HG02571 (cell line): ENCODE measurements around the gene ZNF496.
"Not testable (repeated sequence)": the region's sequence is repeated elsewhere in the genome, so short reads cannot be mapped to it uniquely, and the experiment has no call there.

Source experiments
- ATAC-seq: cut with Tn5 transposase; IDR thresholded peaks from one replicate; pipeline ENCODE4 v1.9.1; 2021; ENCODE audit warnings: mild to moderate bottlenecking, moderate library complexity; ENCODE audit not compliant: unreplicated experiment

Gene ZNF496

DNA sequence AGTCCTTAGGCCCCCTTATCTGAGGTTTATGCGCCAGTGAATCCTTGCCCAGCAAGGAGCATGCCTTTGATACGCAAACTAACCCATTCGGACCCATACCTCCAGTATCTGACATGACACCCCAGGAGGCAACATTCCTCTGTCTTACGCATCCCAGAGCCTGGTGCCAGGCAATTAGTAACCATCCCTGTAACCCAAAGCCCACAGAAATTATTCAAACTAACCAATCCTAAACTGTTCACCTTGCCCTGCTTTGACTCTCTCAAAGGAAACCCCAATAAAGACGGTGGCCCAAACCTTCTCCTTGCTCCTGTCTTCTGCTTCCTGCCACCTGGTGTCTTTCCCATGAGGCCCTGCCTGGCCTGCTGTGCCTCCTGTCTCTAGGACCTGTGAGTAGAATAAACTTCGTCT lies 36.4 kb downstream of the ZNF496 start:
- ATAC-seq = no peak

DNA sequence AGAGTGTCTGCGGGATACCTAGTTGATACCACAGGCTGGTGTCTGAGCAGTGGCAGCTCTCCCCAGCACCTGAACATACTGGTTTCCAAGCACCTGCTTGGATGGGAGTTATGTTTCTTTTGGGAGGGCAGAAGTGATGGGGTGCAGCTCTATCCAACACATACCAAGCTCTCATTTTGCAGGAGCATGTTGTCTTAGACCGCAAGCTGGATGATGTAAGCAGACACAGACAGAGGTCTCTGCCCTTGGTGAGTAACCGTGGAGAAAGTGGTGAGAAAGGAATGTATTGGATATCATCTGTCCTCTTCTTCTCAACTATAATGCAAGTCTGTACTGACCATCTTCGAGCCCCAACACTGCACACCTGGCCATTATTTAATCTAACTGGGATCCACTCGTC lies 37.4 kb downstream of the ZNF496 start:
- ATAC-seq = no peak

DNA sequence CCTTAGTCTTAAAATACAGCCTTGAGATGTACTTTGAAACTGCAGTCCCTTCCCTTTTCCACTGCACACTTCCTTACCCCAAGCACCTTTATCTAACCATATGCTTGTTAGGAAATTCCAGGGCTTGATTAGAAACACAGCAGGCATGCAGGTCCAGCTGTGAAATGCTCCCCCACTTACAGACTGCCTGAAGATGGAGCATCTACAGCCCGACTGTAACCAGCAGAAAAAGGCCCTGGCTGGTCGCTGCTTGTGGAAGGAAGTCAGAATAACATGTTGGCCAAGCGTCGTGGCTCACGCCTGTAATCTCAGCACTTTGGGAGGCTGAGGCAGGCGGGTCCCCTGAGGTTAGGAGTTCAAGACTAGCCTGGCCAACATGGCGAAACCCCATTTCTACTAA lies 38.6 kb downstream of the ZNF496 start:
- no peak for ATAC-seq

DNA sequence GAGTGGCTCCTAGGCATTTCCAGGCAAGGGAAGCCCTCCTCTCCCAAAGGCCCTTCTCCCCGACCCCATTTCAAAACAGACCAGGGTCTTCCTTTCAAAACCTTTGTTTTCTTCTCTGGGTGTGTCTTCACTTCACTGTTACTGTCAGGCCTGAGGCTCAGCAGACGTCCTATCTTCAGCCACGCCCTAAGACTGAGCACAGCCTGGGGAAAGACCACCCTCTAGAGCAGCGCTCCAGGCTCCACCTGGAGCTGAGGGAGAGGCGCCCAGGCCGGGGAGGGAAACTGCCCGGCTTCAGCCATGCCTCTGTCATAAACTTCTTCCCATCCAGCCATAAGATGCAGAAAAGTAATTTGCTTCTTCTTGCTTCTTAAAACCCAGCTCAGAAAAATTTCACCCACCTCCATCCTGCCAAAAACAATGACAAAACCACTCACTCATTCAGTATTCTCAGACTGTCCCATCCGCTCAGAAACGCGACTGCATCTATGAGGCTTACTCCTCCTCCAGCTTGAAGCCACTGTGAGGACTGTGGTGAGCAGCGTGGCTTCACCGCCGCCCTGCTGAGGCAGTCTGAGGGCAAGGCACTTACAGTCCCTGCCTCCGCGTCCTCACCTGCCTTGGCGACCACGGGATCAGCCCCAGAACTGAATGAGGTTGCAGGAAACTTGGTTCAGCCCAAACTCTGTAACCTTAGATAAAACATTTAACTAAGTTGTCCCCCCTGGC lies 39.7 kb downstream of the ZNF496 start:
- ATAC-seq = no peak

DNA sequence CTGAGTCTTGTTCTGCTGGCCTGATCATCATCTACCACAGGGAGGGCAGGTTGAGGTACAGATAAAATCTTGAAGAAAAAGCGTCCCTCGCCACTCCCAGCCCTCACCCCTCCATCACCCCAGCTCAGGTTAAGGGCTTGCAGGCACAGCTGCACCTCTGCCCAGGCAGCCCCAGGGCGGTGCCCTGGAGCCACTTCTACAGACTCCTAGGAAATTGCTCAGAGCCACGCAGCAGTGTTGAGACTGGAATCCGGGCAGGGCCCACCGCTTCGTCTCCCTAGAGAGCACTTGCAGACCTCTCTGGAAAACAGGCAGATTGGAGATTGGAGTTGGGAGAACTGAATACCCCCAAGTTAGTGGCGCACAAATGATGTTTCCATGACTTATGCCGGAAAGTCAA lies 40.5 kb downstream of the ZNF496 start:
- ATAC-seq = no peak

DNA sequence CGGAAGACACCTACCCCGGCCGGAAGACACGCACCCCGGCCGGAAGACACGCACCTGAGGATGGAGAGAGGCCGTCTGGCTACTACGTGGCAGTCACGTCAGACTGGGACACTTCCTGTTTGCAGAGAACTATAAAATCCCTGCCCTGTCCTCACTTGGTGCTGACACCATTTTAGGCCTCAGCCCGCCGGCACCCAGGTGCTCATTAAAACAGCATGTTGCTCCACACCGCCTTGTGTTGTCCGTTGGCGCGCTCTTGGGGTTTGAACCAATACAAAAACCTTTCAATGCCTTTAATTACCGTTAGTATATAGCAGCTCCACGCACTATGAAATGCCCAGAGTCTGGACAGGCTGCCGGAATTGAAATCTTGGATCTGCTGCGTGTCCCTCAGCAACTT lies 41.1 kb downstream of the ZNF496 start:
- no peak for ATAC-seq

DNA sequence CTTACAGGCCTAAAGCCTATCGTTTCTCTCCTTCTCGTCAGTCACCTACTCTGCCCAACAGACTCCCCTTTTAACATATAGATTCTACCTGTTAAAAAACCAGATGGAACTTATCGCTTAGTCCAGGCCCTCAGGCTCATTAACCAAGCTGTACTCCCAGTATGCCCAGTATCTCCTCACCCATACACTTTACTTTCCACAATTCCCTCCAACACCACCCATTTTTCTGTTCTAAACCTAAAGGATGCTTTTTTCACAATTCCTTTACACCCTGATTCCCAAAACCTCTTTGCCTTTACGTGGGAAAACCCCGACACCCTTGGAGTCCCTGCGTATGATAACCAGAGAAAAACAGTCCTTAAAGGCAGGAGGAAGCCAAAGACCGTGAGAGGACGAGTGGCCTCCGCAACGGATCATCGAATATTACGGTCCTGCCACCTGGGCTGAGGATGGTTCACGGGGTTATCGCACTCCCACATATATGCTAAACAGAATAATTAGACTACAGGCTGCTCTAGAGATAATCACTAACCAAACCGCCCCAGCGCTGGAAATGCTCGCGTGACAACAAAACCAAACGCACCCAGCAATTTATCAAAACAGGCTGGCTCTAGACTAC lies 42.3 kb downstream of the ZNF496 start:
- not testable (repeated sequence) for ATAC-seq

DNA sequence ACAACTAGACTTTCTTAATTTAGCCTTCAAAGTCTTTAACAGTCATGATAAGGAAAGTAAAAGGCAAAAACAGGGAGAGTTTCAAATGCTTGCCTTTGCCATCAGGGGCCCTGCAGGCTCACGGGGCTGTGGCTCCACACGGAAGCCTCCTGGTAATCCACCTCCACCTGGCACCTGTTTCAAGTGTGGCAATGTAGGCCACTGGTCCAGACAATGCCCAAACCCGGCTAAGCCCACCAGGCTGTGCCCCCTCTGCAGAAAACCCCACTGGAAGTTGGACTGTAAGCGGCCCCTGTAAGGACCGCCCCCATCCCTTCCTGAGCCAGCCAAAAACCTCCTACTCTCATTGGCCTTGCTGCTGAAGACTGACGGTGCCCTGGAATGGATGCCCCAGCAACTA lies 43.3 kb downstream of the ZNF496 start:
- ATAC-seq = no peak

DNA sequence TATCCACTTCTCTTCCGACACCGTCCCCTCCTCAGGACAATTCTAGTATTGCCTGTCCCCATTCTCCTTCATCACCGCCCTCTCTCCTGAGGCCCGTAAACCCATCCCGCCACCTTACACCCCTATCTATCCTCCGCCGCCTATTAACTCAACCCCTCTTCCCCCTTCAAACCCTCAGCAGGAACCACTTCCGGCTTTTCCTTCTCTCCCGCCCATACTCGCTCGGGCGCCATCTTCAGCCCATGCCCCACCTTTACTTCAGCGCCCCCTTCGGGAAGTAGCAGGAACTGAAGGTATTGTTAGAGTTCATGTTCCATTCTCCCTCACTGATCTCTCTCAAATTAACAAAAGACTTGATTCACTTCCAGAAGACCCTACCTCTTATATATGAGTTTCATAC lies 44.2 kb downstream of the ZNF496 start:
- no peak for ATAC-seq

DNA sequence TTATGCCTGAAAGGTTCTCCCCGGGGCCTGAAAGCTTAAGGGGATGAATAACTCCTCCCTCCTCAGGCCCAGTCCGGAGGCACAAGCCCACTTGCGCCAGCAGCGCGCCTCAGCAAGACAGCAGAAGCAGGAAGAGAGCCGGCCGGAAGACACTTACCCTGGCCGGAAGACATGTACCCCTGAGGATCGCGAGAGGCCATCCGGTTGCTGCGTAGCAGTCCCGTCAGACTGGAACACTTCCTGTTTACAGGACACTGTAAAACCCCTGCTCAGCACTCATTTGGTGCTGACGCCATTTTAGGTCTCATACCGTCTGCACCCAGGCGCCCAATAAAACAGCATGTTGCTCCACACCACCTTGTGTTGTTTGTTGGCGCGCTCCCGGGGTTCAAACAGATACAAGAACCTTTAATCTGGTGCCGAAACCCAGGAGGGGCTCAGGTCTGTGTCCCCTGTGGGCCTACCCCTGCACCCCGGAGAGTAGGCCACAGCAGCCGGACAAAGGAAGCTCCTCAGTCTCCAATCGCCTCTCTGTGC lies 45.5 kb downstream of the ZNF496 start:
- ATAC-seq = no peak

DNA sequence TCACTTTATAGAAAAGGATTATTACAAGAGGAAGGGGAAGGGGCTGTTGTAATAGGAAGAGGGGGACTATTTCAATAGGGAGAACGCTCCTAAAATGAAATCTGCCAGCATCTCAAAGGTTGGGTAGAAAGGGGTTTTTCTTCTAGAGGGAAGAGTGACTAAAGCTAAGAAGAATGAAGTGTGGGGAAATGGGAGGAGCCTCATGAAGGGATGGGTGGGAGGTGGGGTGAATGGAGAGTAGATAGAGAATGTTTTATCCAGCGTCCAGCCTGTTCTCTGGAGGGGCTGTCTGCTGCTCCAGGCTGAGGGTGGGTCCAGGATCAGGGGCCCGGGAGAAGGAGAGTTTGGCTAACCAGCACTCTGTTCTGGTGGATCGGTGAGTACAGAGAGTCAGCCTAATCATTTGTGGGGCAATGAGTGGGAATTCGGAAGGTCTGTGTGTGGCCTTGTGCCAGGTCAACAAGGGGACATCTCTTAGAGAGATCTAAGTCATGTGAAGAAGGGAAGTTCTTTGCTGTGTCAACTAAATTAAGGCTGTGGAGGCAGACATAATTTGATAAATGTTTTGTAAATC lies 50.6 kb downstream of the ZNF496 start:
- no peak for ATAC-seq

DNA sequence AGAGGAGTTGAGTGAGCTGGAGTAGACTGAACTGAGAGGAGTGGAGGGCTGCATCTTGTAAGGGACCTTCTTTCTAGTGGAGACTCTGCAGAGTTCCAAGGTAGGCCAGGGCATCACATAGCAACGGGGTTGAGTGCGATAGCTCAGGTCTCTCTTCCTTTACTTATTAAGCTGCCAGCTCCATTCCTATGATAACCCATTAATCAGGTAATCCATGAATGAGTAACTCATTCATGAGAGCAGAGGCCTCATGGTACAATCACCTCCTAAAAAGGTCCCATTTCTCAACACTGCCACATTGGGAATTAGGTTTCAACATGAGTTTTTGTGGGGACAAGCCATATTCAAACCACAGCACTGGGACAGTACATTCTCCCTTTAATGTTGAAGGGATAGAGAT lies 54.5 kb downstream of the ZNF496 start:
- no peak for ATAC-seq

DNA sequence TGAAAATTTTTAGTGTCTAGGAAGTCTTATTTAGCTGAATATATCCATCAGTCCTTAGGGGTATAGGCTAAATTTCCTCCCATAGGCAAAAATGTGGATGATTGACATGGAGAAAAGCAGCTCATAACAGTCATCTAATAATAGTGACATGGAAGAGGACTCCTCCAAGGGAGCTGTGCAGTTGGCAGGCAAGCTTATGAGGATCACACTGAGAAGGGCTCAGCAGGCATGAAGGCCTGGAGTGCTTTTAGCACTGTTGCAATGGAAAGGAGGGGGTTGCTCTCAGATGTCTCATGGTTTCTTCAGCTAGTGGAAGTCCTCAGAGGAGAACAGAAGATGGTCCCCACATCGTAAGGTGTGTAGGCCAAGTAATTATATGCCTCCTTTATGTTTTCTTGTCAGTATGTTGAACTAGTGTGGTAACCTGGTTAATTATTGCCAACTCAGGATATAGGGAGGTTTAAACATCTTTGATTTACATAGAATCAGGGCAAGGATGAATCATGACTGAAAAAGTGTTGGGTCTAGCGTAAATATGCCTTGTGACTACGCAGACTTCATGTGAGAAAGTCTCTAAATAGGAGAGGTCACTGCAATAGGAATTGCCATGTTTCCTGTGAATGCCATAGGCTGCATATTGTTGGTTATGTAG lies 56.9 kb downstream of the ZNF496 start:
- ATAC-seq = no peak

DNA sequence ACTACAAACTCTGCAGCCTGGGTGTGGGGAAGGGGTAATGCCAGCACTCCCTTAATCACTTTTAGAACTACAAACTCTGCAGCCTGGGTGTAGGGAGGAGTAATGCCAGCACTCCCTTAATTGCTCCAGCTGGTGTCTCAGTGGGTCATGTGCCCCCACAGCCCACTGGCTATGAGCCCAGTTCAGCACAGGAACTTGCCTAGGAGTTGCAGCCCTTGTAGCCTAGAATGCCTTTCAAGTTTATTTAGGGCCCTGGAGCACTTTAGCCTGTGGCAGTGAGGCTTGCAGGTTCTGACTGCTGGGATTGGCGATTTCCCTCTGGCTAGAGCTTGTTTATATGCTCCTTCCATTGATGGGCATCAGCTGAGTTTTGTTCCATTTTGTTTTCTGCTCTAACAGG lies 58.7 kb downstream of the ZNF496 start:
- no peak for ATAC-seq

DNA sequence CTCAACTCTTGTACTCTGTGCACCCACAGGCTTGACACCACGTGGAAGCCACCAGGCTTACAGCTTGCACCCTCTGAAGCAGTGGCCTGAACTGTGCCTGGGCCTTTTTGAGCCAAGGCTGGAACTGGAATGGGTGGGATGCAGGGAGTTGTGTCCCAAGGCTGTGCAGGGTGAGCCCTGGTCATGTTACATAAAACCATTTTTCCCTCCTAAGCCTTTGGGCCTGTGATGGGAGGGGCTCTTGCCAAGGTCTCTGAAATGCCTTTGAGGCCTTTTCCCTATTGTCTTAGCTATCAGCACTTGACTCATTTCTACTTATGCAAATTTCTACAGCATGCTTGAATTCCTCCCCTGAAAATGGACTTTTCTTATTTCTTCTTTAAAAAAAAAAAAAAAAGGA lies 61.7 kb downstream of the ZNF496 start:
- no peak for ATAC-seq

DNA sequence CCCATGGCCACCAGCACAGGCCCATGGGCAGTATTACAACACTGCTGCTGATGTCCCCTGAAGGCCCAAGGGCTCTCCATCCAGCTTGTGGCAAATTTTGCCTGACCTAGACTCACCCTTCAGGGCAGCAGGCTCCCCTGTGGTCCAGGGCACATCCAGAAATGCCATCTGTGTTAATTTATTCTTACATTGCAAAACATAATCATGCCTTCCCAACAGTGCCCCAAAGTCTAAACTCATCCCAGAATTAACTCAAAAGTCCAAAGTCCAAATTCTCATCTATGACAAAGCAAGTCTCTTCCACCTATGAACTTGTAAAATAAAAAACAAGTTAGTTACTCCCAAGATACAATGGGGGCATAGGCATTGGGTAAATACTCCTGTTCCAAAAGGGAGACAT lies 62.5 kb downstream of the ZNF496 start:
- no peak for ATAC-seq

DNA sequence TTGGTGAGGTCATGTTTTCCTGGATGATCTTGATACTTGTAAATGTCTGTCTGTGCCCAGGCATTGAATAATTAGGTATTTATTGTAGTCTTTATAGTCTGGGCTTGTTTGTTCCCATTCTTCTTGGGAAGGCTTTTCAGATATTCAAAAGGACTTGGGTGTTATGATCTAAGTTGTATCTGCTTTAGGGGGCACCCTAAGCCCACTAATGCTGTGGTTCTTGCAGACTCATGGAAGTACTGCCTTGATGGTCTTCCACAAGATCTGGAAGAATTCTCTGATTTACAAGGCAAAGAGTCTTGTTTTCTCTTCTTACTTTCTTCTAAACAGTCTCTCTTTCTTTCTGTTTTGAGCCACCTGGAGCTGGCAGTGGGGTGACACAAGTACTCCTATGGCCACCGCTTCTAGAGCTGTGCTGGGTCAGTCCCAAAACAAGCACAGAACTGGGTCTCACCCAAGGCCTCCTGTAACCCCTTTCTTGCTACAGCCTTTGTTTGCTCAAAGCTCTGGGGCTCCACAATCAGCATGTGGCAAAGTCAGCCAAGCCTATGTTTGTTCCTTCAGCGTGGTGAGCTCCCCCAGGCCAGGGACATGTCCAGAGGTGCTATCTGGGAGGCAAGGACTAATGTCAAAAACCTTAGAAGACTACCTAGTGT lies 63.1 kb downstream of the ZNF496 start:
- ATAC-seq = no peak

DNA sequence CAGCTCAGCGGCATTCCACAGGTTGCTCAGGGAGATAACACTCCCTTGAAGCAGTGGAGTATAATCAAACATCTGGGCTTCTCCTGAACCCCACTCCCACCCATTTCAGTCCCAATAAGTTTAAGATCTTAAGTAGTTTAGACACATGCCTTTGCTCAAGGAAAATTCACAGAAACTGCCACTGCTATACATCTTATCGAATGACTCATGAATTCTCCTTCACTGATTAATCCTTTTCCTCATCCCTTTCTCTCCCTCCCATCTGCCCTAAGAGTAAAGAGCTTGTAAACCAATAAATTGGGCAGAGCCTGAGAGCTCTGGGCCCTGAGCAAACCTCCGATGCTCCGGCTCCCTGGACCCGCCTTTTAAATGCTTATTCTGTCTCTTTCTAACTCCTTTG lies 65.6 kb downstream of the ZNF496 start:
- ATAC-seq = no peak

DNA sequence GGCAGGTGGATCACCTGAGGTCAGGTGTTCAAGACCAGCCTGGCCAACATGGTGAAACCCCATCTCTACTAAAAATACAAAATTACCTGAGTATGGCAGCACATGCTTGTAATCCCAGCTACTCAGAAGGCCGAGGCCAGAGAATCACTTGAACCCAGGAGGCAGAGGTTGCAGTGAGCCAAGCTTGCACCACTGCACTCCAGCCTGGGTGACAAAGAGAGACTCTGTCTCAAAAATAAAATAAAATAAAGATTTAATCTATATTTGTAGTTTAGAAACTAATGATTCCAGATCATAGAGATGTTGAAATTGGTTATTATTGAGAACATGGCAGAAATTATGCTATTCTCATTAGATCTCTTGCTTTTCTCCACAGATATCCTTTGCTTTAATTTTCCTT lies 75.9 kb downstream of the ZNF496 start, which contains the start of gene VN1R5:
Gene VN1R5 (plus strand): TSS at position 301 of the 400 bp plus-strand sequence.
- not testable (repeated sequence) for ATAC-seq

DNA sequence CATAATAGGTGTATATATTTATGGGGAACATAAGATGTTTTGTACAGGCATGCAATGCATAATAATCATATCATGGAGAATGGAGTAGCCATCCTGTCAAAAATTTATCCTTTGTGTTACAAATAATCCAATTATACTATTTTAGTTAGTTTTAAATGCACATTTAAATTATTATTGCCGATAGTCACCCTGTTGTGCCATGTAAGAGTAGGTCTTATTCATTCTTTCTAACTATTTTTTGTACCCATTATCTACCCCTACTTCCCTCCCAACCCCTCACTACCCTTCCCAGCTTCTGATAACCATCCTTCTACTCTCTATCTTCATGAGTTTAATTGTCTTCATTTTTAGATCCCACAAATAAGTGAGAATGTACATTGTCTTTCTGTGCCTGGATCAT lies 84.1 kb downstream of the ZNF496 start:
- no peak for ATAC-seq
